ENCODE measurements around the gene ZNF687. TPM values are rescaled to one million over a fixed set of nuclear protein-coding genes. Genes with fewer than 3 reads are reported as not detected.

The ZNF687 gene
- polyA plus RNA-seq, 1 donor (not counting 4 experiments of a cell fraction or from before 2014, with no cell fraction given): 7.3 TPM

GRCh38 chr1:151327223-151327902 is 45.3 kb downstream of the ZNF687 start, which contains the start of gene PI4KB:
Gene PI4KB, minus strand, starts transcription at chr1:151327416. Its CDS starts 10,935 bp downstream, at chr1:151316481.
- Histone ChIP-seq H3K36me3 (ENCODE audit: control insufficient read depth in 2 of 2, extremely low read depth in 1 of 2, insufficient read depth in 2 of 2, low read length in 2 of 2) (peaks cover 11 to 14% of the 10 kb centered on the region in 2 experiments), H3K9me3 (ENCODE audit: control insufficient read depth, low read depth, low read length) (no peaks in the 10 kb centered on the region), H3K9ac (ENCODE audit: control insufficient read depth, extremely low read depth, insufficient read depth, low read length) (peak within 1 kb of the TSS; percentile 87), H3K27ac (ENCODE audit: control insufficient read depth, insufficient read depth, low read length) (peak within 1 kb of the TSS; percentile 92), H3K4me3 (ENCODE audit: control insufficient read depth in 2 of 3, extremely low read depth in 1 of 3, insufficient read depth in 2 of 3, low read depth in 1 of 3, low read length in 3 of 3) (peak within 1 kb of the TSS; percentile 53 to 82 (median 78)), H3K27me3 (ENCODE audit: control insufficient read depth, extremely low read depth, insufficient read depth, low read length) (no peaks in the 10 kb centered on the region), H3K4me2 (ENCODE audit: control insufficient read depth, extremely low read depth, insufficient read depth, low read depth, low read length) (peak within 1 kb of the TSS; percentile 98), H2AFZ (ENCODE audit: control insufficient read depth, low read length) (peak within 1 kb of the TSS; percentile 96), H3K9me1 (ENCODE audit: control insufficient read depth, extremely low read depth, insufficient read depth, low read length) (no peaks in the 10 kb centered on the region), H4K20me1 (ENCODE audit: control insufficient read depth, extremely low read depth, insufficient read depth, low read length) (no peaks in the 10 kb centered on the region), H3K4me1 (ENCODE audit: control insufficient read depth, extremely low read depth, insufficient read depth, low read length) (peaks cover 22% of the 10 kb centered on the region), H3K79me2 (ENCODE audit: control insufficient read depth, insufficient read depth, low read length) (peaks cover 26% of the 10 kb centered on the region)
- FAIRE-seq (no peak), DNase-seq (ENCODE audit: low read depth, low spot score) (peak; percentile 79)
- dilution Hi-C loops (cut with MboI; ENCODE audit: extremely low pct_ligation_motif_present, low sequenced_read_pairs): no loop called here
- TF ChIP-seq EZH2 (IDR thresholded peaks at IDR 0.05; ENCODE audit: low read length): no peak
- TF ChIP-seq, protein P1, sequence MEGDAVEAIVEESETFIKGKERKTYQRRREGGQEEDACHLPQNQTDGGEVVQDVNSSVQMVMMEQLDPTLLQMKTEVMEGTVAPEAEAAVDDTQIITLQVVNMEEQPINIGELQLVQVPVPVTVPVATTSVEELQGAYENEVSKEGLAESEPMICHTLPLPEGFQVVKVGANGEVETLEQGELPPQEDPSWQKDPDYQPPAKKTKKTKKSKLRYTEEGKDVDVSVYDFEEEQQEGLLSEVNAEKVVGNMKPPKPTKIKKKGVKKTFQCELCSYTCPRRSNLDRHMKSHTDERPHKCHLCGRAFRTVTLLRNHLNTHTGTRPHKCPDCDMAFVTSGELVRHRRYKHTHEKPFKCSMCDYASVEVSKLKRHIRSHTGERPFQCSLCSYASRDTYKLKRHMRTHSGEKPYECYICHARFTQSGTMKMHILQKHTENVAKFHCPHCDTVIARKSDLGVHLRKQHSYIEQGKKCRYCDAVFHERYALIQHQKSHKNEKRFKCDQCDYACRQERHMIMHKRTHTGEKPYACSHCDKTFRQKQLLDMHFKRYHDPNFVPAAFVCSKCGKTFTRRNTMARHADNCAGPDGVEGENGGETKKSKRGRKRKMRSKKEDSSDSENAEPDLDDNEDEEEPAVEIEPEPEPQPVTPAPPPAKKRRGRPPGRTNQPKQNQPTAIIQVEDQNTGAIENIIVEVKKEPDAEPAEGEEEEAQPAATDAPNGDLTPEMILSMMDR (optimal IDR thresholded peaks at IDR 0.05 in 1 of 3, IDR thresholded peaks at IDR 0.05 in 1 of 3, conservative IDR thresholded peaks at IDR 0.05 in 1 of 3; ENCODE audit: extremely low read depth in 1 of 3, insufficient read depth in 2 of 3, low read length in 3 of 3): no peak

DNA sequence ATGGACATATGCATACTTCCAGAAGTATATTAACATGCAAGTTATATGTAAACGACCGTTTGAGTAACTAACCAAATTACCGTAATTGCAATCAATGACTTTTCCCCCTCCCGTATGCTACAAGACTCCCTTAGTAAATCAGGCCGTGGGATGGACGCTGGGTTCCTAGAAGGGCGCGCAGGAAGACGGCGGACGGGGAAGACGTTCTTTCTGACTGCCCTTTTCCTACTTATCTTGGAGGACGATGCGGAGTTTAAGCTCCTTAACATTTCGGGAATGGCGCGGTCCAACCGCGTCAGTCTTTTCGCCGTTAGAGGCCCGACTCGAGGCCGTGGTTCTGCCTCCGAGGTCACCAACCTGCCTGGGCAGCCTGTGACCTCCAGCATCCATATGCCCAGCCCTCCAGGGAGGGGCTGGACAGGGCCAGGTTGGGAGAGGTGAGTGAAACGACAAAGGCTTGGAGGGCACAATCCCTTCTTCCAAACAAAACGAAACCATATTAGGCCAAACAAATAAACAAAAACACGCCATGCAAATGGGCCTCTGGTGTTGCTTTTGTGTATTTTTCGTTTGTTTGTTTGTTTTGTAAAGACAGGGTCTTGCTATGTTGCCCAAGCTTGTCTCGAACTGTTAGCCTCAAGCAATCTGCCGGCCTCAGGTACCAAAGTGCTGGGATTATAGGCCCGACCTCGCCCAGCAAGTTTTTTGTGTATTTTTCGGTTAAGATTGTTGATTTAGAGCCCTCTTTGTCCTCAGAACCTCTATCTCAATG is 46.0 kb downstream of the ZNF687 start:
- Histone ChIP-seq H3K4me1 (ENCODE audit: control insufficient read depth, extremely low read depth, insufficient read depth, low read length) (peaks cover 22% of the 10 kb centered on the region), H3K9me3 (ENCODE audit: control insufficient read depth, low read depth, low read length) (no peaks in the 10 kb centered on the region), H3K27me3 (ENCODE audit: control insufficient read depth, extremely low read depth, insufficient read depth, low read length) (no peaks in the 10 kb centered on the region), H3K9me1 (ENCODE audit: control insufficient read depth, extremely low read depth, insufficient read depth, low read length) (no peaks in the 10 kb centered on the region), H3K4me2 (ENCODE audit: control insufficient read depth, extremely low read depth, insufficient read depth, low read depth, low read length) (peak overlapping the region; percentile 96), H3K4me3 (ENCODE audit: control insufficient read depth in 2 of 3, extremely low read depth in 1 of 3, insufficient read depth in 2 of 3, low read depth in 1 of 3, low read length in 3 of 3) (peak overlapping the region; percentile 53 to 82 (median 78)), H4K20me1 (ENCODE audit: control insufficient read depth, extremely low read depth, insufficient read depth, low read length) (no peaks in the 10 kb centered on the region), H3K9ac (ENCODE audit: control insufficient read depth, extremely low read depth, insufficient read depth, low read length) (peak overlapping the region; percentile 87), H3K27ac (ENCODE audit: control insufficient read depth, insufficient read depth, low read length) (peak overlapping the region; percentile 92), H3K79me2 (ENCODE audit: control insufficient read depth, insufficient read depth, low read length) (peaks cover 26% of the 10 kb centered on the region), H3K36me3 (ENCODE audit: control insufficient read depth in 2 of 2, extremely low read depth in 1 of 2, insufficient read depth in 2 of 2, low read length in 2 of 2) (peaks cover 11 to 12% of the 10 kb centered on the region in 2 experiments), H2AFZ (ENCODE audit: control insufficient read depth, low read length) (peak overlapping the region; percentile 96)
- dilution Hi-C loops (cut with MboI; ENCODE audit: extremely low pct_ligation_motif_present, low sequenced_read_pairs): no loop called here
- FAIRE-seq (peak; percentile 17), DNase-seq (ENCODE audit: low read depth, low spot score) (no peak)
- TF ChIP-seq, protein P1 (optimal IDR thresholded peaks at IDR 0.05 in 1 of 3, IDR thresholded peaks at IDR 0.05 in 1 of 3, conservative IDR thresholded peaks at IDR 0.05 in 1 of 3; ENCODE audit: extremely low read depth in 1 of 3, insufficient read depth in 2 of 3, low read length in 3 of 3): no peak
- TF ChIP-seq EZH2 (IDR thresholded peaks at IDR 0.05; ENCODE audit: low read length): no peak
